IMR-90 (cell line): ENCODE data around the gene SDK1. TPM values are rescaled to one million over a fixed set of nuclear protein-coding genes. Genes with fewer than 3 reads are reported as not detected.

Source experiments
- ATAC-seq: fragments of 200-7000 bp; cut with Tn5 transposase; 2 replicates; pipeline ENCODE4 v1.9.1; 2020; ENCODE audit warnings: low read depth, mild to moderate bottlenecking, moderate library complexity
- BruUV-seq: library from RNA; stranded (reverse); fragments of 400-500 nt; replicated peaks from 2 replicates; lab custom pipeline; 2021; lab: Mats Ljungman, UMichigan
- CTCF ChIA-PET: fragments of 300-600 bp; formaldehyde crosslinking; extraction: SDS; loops from one replicate; lab custom pipeline; 2021; ENCODE audit warnings: antibody characterized with exemption; lab: Yijun Ruan, JAX
- POLR2A ChIA-PET: fragments of 300-600 bp; sonication (Branson Sonifier 250); formaldehyde crosslinking; loops from one replicate; lab custom pipeline; 2022; ENCODE audit warnings: antibody characterized with exemption; ENCODE audit not compliant: unreplicated experiment; lab: Charles Lee
- DNase-seq: peaks from one replicate; pipeline ENCODE4 v3.0.0; 2013
- H2AFZ ChIP-seq: replicated peaks from 2 replicates; pipeline ENCODE3; 2013; ENCODE audit warnings: low read length, mild to moderate bottlenecking; ENCODE audit not compliant: poor library complexity
- H2AK5ac ChIP-seq: 2 replicates; pipeline ENCODE4 v1.6.1; 2013; ENCODE audit warnings: low read depth, low read length, inconsistent platforms
- H2AK9ac ChIP-seq: replicated peaks from 2 replicates; pipeline ENCODE3; 2013; ENCODE audit warnings: mild to moderate bottlenecking, low read depth, low read length, moderate library complexity; ENCODE audit not compliant: poor library complexity
- H2BK120ac ChIP-seq: 2 replicates; pipeline ENCODE4 v1.6.1; 2013; ENCODE audit warnings: low read depth, low read length, inconsistent platforms
- H2BK15ac ChIP-seq: 3 replicates; pipeline ENCODE4 v1.6.1; 2013; ENCODE audit warnings: low read depth, low read length, inconsistent platforms
- H2BK20ac ChIP-seq: 2 replicates; pipeline ENCODE4 v1.6.1; 2013; ENCODE audit warnings: low read depth, mild to moderate bottlenecking, inconsistent platforms, low read length, moderate library complexity
- H2BK5ac ChIP-seq: 2 replicates; pipeline ENCODE4 v1.6.1; 2013; ENCODE audit warnings: mild to moderate bottlenecking, low read depth, low read length, inconsistent platforms; ENCODE audit not compliant: poor library complexity, severe bottlenecking
- H3K14ac ChIP-seq: replicated peaks from 2 replicates; pipeline ENCODE4 v1.6.1; 2013; ENCODE audit warnings: low read depth, low read length, inconsistent platforms
- H3K18ac ChIP-seq: 2 replicates; pipeline ENCODE4 v1.6.1; 2013; ENCODE audit warnings: low read depth, low read length, control low read depth
- H3K23ac ChIP-seq: 2 replicates; pipeline ENCODE4 v1.6.1; 2013; ENCODE audit warnings: low read depth, low read length, inconsistent platforms
- H3K27ac ChIP-seq: 2 replicates; pipeline ENCODE4 v1.5.1; 2013; ENCODE audit warnings: mild to moderate bottlenecking, control low read depth, low read length; ENCODE audit not compliant: insufficient read depth
- H3K27me3 ChIP-seq: 2 replicates; pipeline ENCODE4 v1.6.1; 2013; ENCODE audit warnings: low read length; ENCODE audit not compliant: control insufficient read depth, insufficient read depth
- H3K36me3 ChIP-seq: 2 replicates; pipeline ENCODE4 v1.6.1; 2013; ENCODE audit warnings: low read length, mixed read lengths; ENCODE audit not compliant: control insufficient read depth, insufficient read depth
- H3K4ac ChIP-seq: 2 replicates; pipeline ENCODE4 v1.6.1; 2013; ENCODE audit warnings: low read depth, low read length, inconsistent platforms
- H3K4me1 ChIP-seq: 2 replicates; pipeline ENCODE4 v1.6.1; 2013; ENCODE audit warnings: low read length, mixed read lengths; ENCODE audit not compliant: control insufficient read depth, insufficient read depth
- H3K4me2 ChIP-seq: 2 replicates; pipeline ENCODE4 v1.6.1; 2013; ENCODE audit warnings: low read depth, mild to moderate bottlenecking, control low read depth, low read length, moderate library complexity
- H3K4me3 ChIP-seq: 2 replicates; pipeline ENCODE4 v1.5.1; 2013; ENCODE audit warnings: low read depth, mild to moderate bottlenecking, control low read depth, low read length, moderate library complexity; ENCODE audit not compliant: insufficient read depth
- H3K56ac ChIP-seq: 2 replicates; pipeline ENCODE4 v1.6.1; 2013; ENCODE audit warnings: low read length, inconsistent platforms; ENCODE audit not compliant: insufficient read depth; ENCODE audit errors: extremely low read depth
- H3K79me1 ChIP-seq, 2 experiments: 2 replicates each; pipeline ENCODE4 v1.6.1; 2013; ENCODE audit warnings: low read length in 2 of 2, inconsistent platforms in 1 of 2, low read depth in 1 of 2
- H3K9ac ChIP-seq: 2 replicates; pipeline ENCODE4 v1.6.1; 2013; ENCODE audit warnings: low read depth, low read length, control low read depth
- H3K9me1 ChIP-seq: 2 replicates; pipeline ENCODE4 v1.6.1; 2013; ENCODE audit warnings: low read length, inconsistent platforms; ENCODE audit not compliant: insufficient read depth
- H3K9me3 ChIP-seq: 2 replicates; pipeline ENCODE4 v1.6.1; 2013; ENCODE audit warnings: low read length; ENCODE audit not compliant: control insufficient read depth, insufficient read depth
- H4K20me1 ChIP-seq: 2 replicates; pipeline ENCODE4 v1.6.1; 2013; ENCODE audit warnings: low read length, inconsistent platforms; ENCODE audit not compliant: insufficient read depth
- H4K5ac ChIP-seq: 2 replicates; pipeline ENCODE4 v1.6.1; 2013; ENCODE audit warnings: mild to moderate bottlenecking, low read depth, low read length, control low read depth
- H4K8ac ChIP-seq, 2 experiments: 2 replicates each; pipeline ENCODE4 v1.6.1; 2013; ENCODE audit warnings: low read depth in 2 of 2, low read length in 2 of 2, control low read depth in 1 of 2, inconsistent platforms in 1 of 2
- H4K91ac ChIP-seq: 2 replicates; pipeline ENCODE4 v1.6.1; 2013; ENCODE audit warnings: low read depth, low read length, inconsistent platforms; ENCODE audit not compliant: insufficient read depth
- BHLHE40 ChIP-seq: fragments of 150-350 bp; IDR thresholded peaks from 2 replicates; pipeline ENCODE4 v1.6.1; 2016; ENCODE audit warnings: mild to moderate bottlenecking, low read depth, low read length
- CEBPB ChIP-seq: IDR thresholded peaks from 2 replicates; pipeline ENCODE4 v1.6.1; 2012; ENCODE audit warnings: low read depth, low read length, improper control_type of control experiment
- CHD1 ChIP-seq: IDR thresholded peaks from 2 replicates; pipeline ENCODE4 v1.6.1; 2012; ENCODE audit warnings: low read depth, low read length, improper control_type of control experiment
- ELK1 ChIP-seq: fragments of 150-350 bp; IDR thresholded peaks from 2 replicates; pipeline ENCODE4 v1.6.1; 2016; ENCODE audit warnings: low read depth, mild to moderate bottlenecking, low read length, moderate library complexity, borderline replicate concordance
- FOS ChIP-seq: fragments of 150-350 bp; IDR thresholded peaks from 2 replicates; pipeline ENCODE4 v1.6.1; 2016; ENCODE audit warnings: low read depth, low read length
- MAFK ChIP-seq: IDR thresholded peaks from 2 replicates; pipeline ENCODE4 v1.6.1; 2012; ENCODE audit warnings: low read depth, low read length, improper control_type of control experiment
- MAZ ChIP-seq: IDR thresholded peaks from 2 replicates; pipeline ENCODE4 v1.6.1; 2012; ENCODE audit warnings: low read depth, mild to moderate bottlenecking, low read length, improper control_type of control experiment, moderate library complexity, borderline replicate concordance
- MXI1 ChIP-seq: IDR thresholded peaks from 2 replicates; pipeline ENCODE4 v1.6.1; 2012; ENCODE audit warnings: low read depth, mild to moderate bottlenecking, low read length, moderate library complexity, borderline replicate concordance
- NFE2L2 ChIP-seq: fragments of 150-350 bp; IDR thresholded peaks from 2 replicates; pipeline ENCODE4 v1.6.1; 2016; ENCODE audit warnings: low read depth, mild to moderate bottlenecking, low read length
- POLR2A ChIP-seq: IDR thresholded peaks from 2 replicates; pipeline ENCODE4 v1.6.1; 2012; ENCODE audit warnings: mild to moderate bottlenecking, low read depth, low read length
- RAD21 ChIP-seq: IDR thresholded peaks from 2 replicates; pipeline ENCODE4 v1.6.1; 2012; ENCODE audit warnings: low read length, improper control_type of control experiment
- WGBS, 2 experiments: methylation state at CpG; one replicate each; pipeline versions ENCODE4 v1.1.5 to v1.1.7; 2013; ENCODE audit warnings: missing lambda C conversion rate in 2 of 2; ENCODE audit not compliant: insufficient read length in 1 of 2; ENCODE audit errors: extremely low coverage in 2 of 2; 5-methylcytosine and 5-hydroxymethylcytosine counted together
- dilution Hi-C: fragments of 300-500 bp; cut with HindIII; formaldehyde crosslinking; loops from one replicate; pipeline ENCODE4 v1.14.3; 2018; ENCODE audit warnings: low sequenced_read_pairs; ENCODE audit not compliant: unreplicated experiment
- in situ Hi-C: fragments of 300-500 bp; cut with MboI; formaldehyde crosslinking; loops from 3 replicates; pipeline ENCODE4 v1.14.3; 2019; ENCODE audit warnings: low sequenced_read_pairs, inconsistent platforms, mixed read lengths
- intact Hi-C: fragments of 100-400 bp; cut with micrococcal nuclease; formaldehyde crosslinking; loops from 2 replicates; pipeline ENCODE4 v1.10.0; 2022
- polyA plus RNA-seq, 3 experiments: library from polyadenylated mRNA; depleted of rRNA; stranded (reverse); fragments of >200 nt; gene quantifications; 2 replicates each; pipeline ENCODE4 v1.2.3, GENCODE V29; 2012; ENCODE audit warnings: low replicate concordance in 1 of 3
- total RNA-seq: library from RNA; depleted of rRNA; stranded (reverse); fragments of >200 nt; gene quantifications from 2 replicates; pipeline ENCODE4 v1.2.3, GENCODE V29; 2012
- TF ChIP-seq, protein P1 (sequence below): fragments of 150-350 bp; IDR thresholded peaks from 2 replicates; pipeline ENCODE4 v1.6.1; 2017; ENCODE audit warnings: mild to moderate bottlenecking, antibody characterized with exemption, low read length, low read depth

SDK1 gene
- total and polyA plus RNA-seq, 2 of the 4 experiments (the other 2 are of a cell fraction): 1.5 to 1.6 TPM

DNA sequence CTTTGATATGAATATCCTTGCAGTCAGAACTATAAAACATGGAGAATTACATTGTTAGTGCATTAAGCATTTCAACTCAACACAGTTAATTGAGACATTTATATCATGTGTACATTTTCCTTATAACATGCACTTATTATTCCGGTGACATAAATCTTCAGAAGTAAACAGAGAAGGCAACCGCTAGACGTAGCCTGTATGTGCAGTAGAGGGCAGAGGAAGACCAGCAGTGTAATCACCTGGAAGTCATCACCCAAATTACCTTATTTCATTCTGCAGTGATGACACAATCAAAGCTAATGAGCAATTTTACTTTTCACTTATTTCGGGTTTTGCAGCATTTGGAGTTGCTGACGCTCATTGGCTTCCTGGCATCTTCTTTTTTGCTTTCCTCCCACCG is 394.6 kb downstream of the SDK1 start:
- DNase-seq (no peak), ATAC-seq (no peak)
- no peak overlapping the region for H3K4ac ChIP-seq
- no peak overlapping the region for H3K9ac ChIP-seq
- no peaks in the 10 kb centered on the region for H3K4me1 ChIP-seq
- H3K27ac ChIP-seq: no peak overlapping the region
- TF ChIP-seq NFE2L2 (no peak), MXI1 (no peak), BHLHE40 (no peak), MAZ (no peak), CEBPB (no peak), RAD21 (no peak), CHD1 (no peak), POLR2A (no peak), ELK1 (no peak), FOS (no peak), MAFK (no peak)
- TF ChIP-seq, protein P1, sequence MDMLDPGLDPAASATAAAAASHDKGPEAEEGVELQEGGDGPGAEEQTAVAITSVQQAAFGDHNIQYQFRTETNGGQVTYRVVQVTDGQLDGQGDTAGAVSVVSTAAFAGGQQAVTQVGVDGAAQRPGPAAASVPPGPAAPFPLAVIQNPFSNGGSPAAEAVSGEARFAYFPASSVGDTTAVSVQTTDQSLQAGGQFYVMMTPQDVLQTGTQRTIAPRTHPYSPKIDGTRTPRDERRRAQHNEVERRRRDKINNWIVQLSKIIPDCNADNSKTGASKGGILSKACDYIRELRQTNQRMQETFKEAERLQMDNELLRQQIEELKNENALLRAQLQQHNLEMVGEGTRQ: no peak
- no peak overlapping the region for H3K23ac ChIP-seq
- no peaks in the 10 kb centered on the region for H3K27me3 ChIP-seq
- H3K36me3 ChIP-seq: no peaks in the 10 kb centered on the region
- no peak overlapping the region for H4K5ac ChIP-seq
- no peak overlapping the region for H3K18ac ChIP-seq
- no peak overlapping the region for H2BK120ac ChIP-seq
- no peak overlapping the region for H4K8ac ChIP-seq
- no peak overlapping the region for H3K4me2 ChIP-seq
- intact Hi-C loops: no loop called here
- no peak overlapping the region for H2BK20ac ChIP-seq
- no peak overlapping the region for H2AK5ac ChIP-seq
- no peak overlapping the region for H2AFZ ChIP-seq
- no peak overlapping the region for H3K14ac ChIP-seq
- dilution Hi-C loops: no loop called here
- no peak overlapping the region for H3K4me3 ChIP-seq
- no peak overlapping the region for H2BK15ac ChIP-seq
- ChIA-PET CTCF (no interaction called here), POLR2A (no interaction called here)
- H4K20me1 ChIP-seq: no peaks in the 10 kb centered on the region
- no peaks in the 10 kb centered on the region for H3K9me1 ChIP-seq
- H3K56ac ChIP-seq: no peak overlapping the region
- no peaks in the 10 kb centered on the region; the same call in 1 of the 2 replicates for H3K9me3 ChIP-seq
- no TSS peak for BruUV-seq
- no peaks in the 10 kb centered on the region for H3K79me1 ChIP-seq
- H2BK5ac ChIP-seq: no peak overlapping the region
- in situ Hi-C loops: no loop called here
- no peak overlapping the region for H2AK9ac ChIP-seq
- 100% methylated on average over 3 of the region's 6 CpGs; no CpG with 5 or more reads in 1 of the 2 experiments for WGBS, 2 experiments
- H4K91ac ChIP-seq: no peak overlapping the region
